K562 (cell line): ENCODE measurements around the gene BNIP5. TPM values are rescaled to one million over a fixed set of nuclear protein-coding genes. Genes with fewer than 3 reads are reported as not detected.
A peak's percentile ranks its signal among the peaks of the same experiment; 100 is the strongest.

Source experiments
- CBFA2T2 ChIP-seq: fragments of 450-650 bp; conservative IDR thresholded peaks from 2 replicates; pipeline ENCODE4 v1.6.1; 2017; ENCODE audit warnings: mild to moderate bottlenecking
- FOXP1 ChIP-seq: sonication (generic); formaldehyde crosslinking; IDR thresholded peaks from 2 replicates; pipeline ENCODE4 v1.8.0; 2022; ENCODE audit warnings: mild to moderate bottlenecking, missing genetic modification reagents
- HDAC8 ChIP-seq: fragments of 450-650 bp; IDR thresholded peaks from 2 replicates; pipeline ENCODE4 v1.6.1; 2016; ENCODE audit warnings: mild to moderate bottlenecking, missing genetic modification characterization, moderate library complexity, missing compliant biosample characterization
- HOMEZ ChIP-seq: fragments of 250-450 bp; sonication (Bioruptor Pico); IDR thresholded peaks from 2 replicates; pipeline ENCODE4 v1.4.0; 2020; ENCODE audit warnings: mild to moderate bottlenecking, moderate library complexity
- JUNB ChIP-seq: fragments of 450-650 bp; formaldehyde crosslinking; conservative IDR thresholded peaks from 2 replicates; pipeline ENCODE4 v1.4.0; 2020; ENCODE audit warnings: mild to moderate bottlenecking
- MAZ ChIP-seq, 2 experiments: fragments of 450-650 bp in 1 of 2; sonication (generic) in 1 of 2; formaldehyde crosslinking; IDR thresholded peaks in 1 of 2; conservative IDR thresholded peaks in 1 of 2; 2 replicates each; pipeline versions ENCODE4 v1.4.0 to v1.5.0; 2020; ENCODE audit warnings: mild to moderate bottlenecking in 1 of 2, missing genetic modification reagents in 1 of 2
- MGA ChIP-seq: fragments of 450-650 bp; IDR thresholded peaks from 2 replicates; pipeline ENCODE4 v1.6.1; 2016; ENCODE audit warnings: mild to moderate bottlenecking, moderate library complexity
- MLX ChIP-seq, 2 experiments: fragments of 450-650 bp in 1 of 2; sonication (generic) in 1 of 2; formaldehyde crosslinking; conservative IDR thresholded peaks; 2 replicates each; pipeline versions ENCODE4 v1.4.0 to v1.8.1; 2020 to 2022; ENCODE audit warnings: mild to moderate bottlenecking in 1 of 2, missing genetic modification reagents in 1 of 2
- NR1H2 ChIP-seq: sonication (generic); formaldehyde crosslinking; IDR thresholded peaks from 2 replicates; pipeline ENCODE4 v1.4.0; 2020; ENCODE audit warnings: mild to moderate bottlenecking, missing genetic modification reagents
- NR2C2 ChIP-seq, 2 experiments: fragments of 200-800 bp in 1 of 2; sonication (Bioruptor generic) in 1 of 2; sonication (generic) in 1 of 2; formaldehyde crosslinking in 1 of 2; IDR thresholded peaks; 2 replicates each; pipeline versions ENCODE4 v1.6.1 to v1.8.0; 2016 to 2022; ENCODE audit warnings: mild to moderate bottlenecking in 1 of 2, missing compliant biosample characterization in 1 of 2, missing genetic modification characterization in 1 of 2, missing genetic modification reagents in 1 of 2
- NRF1 ChIP-seq, 2 experiments: fragments of 450-650 bp; IDR thresholded peaks in 1 of 2; conservative IDR thresholded peaks in 1 of 2; 2 replicates each; pipeline ENCODE4 v1.6.1; 2014; ENCODE audit warnings: mild to moderate bottlenecking in 2 of 2
- TEAD2 ChIP-seq: fragments of 450-650 bp; IDR thresholded peaks from 2 replicates; pipeline ENCODE4 v1.6.1; 2016; ENCODE audit warnings: missing genetic modification characterization, control low read depth, missing compliant biosample characterization
- polyA plus RNA-seq, 8 experiments: library from polyadenylated mRNA; depleted of rRNA in 4 of 8; stranded (reverse) in 5 of 8; unstranded in 3 of 8; fragments of >200 nt; fragmentation: Nextera tagmentation in 2 of 8; fragmentation: Illumina TruSeq in 1 of 8; extraction: Ambion mirVana in 2 of 8; extraction: Trizol in 1 of 8; gene quantifications; 2 replicates each; pipeline versions ENCODE4 v1.2.1 to v1.2.3, GENCODE V29; 2011 to 2014; ENCODE audit warnings: inconsistent platforms in 1 of 8, missing spikeins in 1 of 8
- total RNA-seq, 7 experiments: library from RNA; depleted of rRNA in 6 of 7; stranded (reverse); fragments of >200 nt in 6 of 7; fragmentation: Illumina TruSeq in 2 of 7; extraction: Trizol in 2 of 7; gene quantifications; 2 replicates each; pipeline versions ENCODE4 v1.2.1 to v1.2.3, GENCODE V29; 2011 to 2021; ENCODE audit warnings: low replicate concordance in 1 of 7

Gene BNIP5
- total and polyA plus RNA-seq, 9 of the 15 experiments (the other 6 are each of a cell fraction or from before 2014, with no cell fraction given) = not detected

GRCh38 chr6:36340618-36341454, 4.1 kb upstream of the BNIP5 start (continued):
- TF ChIP-seq NR1H2 (CRISPR knock-in tag) = no peak
- no peak for TF ChIP-seq JUNB (CRISPR knock-in tag)
- peak; percentile 28 to 77; a peak in 2 of 4 replicates for TF ChIP-seq MAZ (CRISPR knock-in tag; conservative IDR thresholded peaks at IDR 0.05 in 1 of 2, IDR thresholded peaks at IDR 0.05 in 1 of 2)
- TF ChIP-seq MLX (CRISPR knock-in tag; conservative IDR thresholded peaks at IDR 0.05) = no peak
- peak; percentile 34 to 47; a peak in 3 of 4 replicates for TF ChIP-seq NRF1 (conservative IDR thresholded peaks at IDR 0.05 in 1 of 2, IDR thresholded peaks at IDR 0.05 in 1 of 2)
- no peak for TF ChIP-seq HDAC8 (tag)
- no peak for TF ChIP-seq HOMEZ (CRISPR knock-in tag)
- TF ChIP-seq TEAD2 (tag) = 0 out of 2 replicates have a peak, but pooled peaks have one; percentile 45
- TF ChIP-seq NR2C2 (CRISPR knock-in tag; IDR thresholded peaks at IDR 0.05) = no peak
- TF ChIP-seq NR2C2 (tag; IDR thresholded peaks at IDR 0.05) = peak; percentile 64
- no peak for TF ChIP-seq FOXP1 (CRISPR knock-in tag)
- no peak for TF ChIP-seq CBFA2T2
- peak; percentile 93 for TF ChIP-seq MGA
